Measurements from ENCODE around the gene MED29.
A peak's percentile ranks its signal among the peaks of the same experiment; 100 is the strongest.
"Not testable (repeated sequence)": the region's sequence is repeated elsewhere in the genome, so short reads cannot be mapped to it uniquely, and the experiment has no call there.

The MED29 gene

GRCh38 chr19:39370735-39371134 lies 20.4 kb upstream of the MED29 start:
- H3K36me3 ChIP-seq (ENCODE audit: control insufficient read depth in 2 of 2, insufficient read depth in 2 of 2, low read length in 2 of 2) = peaks cover 37 to 38% of the 10 kb centered on the region in 2 donors
- no peak overlapping the region for H3K27ac ChIP-seq (ENCODE audit: low read depth in 2 of 2, low read length in 2 of 2)
- H3K4me3 ChIP-seq (ENCODE audit: low read length in 2 of 2) = no peak overlapping the region
- H3K27me3 ChIP-seq (ENCODE audit: control insufficient read depth in 2 of 2, insufficient read depth in 2 of 2, low read length in 2 of 2) = no peaks in the 10 kb centered on the region
- peaks cover 8 to 10% of the 10 kb centered on the region in 2 donors for H3K4me1 ChIP-seq (ENCODE audit: control insufficient read depth in 2 of 2, insufficient read depth in 2 of 2, low read length in 2 of 2)
- H3K9me3 ChIP-seq (ENCODE audit: control insufficient read depth in 2 of 2, low read length in 2 of 2) = no peaks in the 10 kb centered on the region
- H3K9ac ChIP-seq (ENCODE audit: low read depth in 1 of 2, low read length in 2 of 2) = no peak overlapping the region

- Histone ChIP-seq H3K27ac (ENCODE audit: low read depth in 2 of 2, low read length in 2 of 2) (peak overlapping the region; percentile 77 to 83), H3K9me3 (ENCODE audit: control insufficient read depth in 2 of 2, low read length in 2 of 2) (no peaks in the 10 kb centered on the region), H3K4me3 (ENCODE audit: low read length in 2 of 2) (no peak overlapping the region), H3K27me3 (ENCODE audit: control insufficient read depth in 2 of 2, insufficient read depth in 2 of 2, low read length in 2 of 2) (no peaks in the 10 kb centered on the region), H3K9ac (ENCODE audit: low read depth in 1 of 2, low read length in 2 of 2) (peak overlapping the region in 1 of 2 donors; percentile 32), H3K4me1 (ENCODE audit: control insufficient read depth in 2 of 2, insufficient read depth in 2 of 2, low read length in 2 of 2) (peaks cover 8 to 10% of the 10 kb centered on the region in 2 donors), H3K36me3 (ENCODE audit: control insufficient read depth in 2 of 2, insufficient read depth in 2 of 2, low read length in 2 of 2) (peaks cover 52 to 53% of the 10 kb centered on the region in 2 donors)
These were observed 19.0 kb upstream of the MED29 start for GRCh38 chr19:39372047-39372802.

GRCh38 chr19:39372941-39373340 lies 18.2 kb upstream of the MED29 start:
- Histone ChIP-seq H3K27me3 (ENCODE audit: control insufficient read depth in 2 of 2, insufficient read depth in 2 of 2, low read length in 2 of 2) (no peaks in the 10 kb centered on the region), H3K4me1 (ENCODE audit: control insufficient read depth in 2 of 2, insufficient read depth in 2 of 2, low read length in 2 of 2) (peaks cover 8 to 10% of the 10 kb centered on the region in 2 donors), H3K4me3 (ENCODE audit: low read length in 2 of 2) (no peak overlapping the region), H3K27ac (ENCODE audit: low read depth in 2 of 2, low read length in 2 of 2) (peak overlapping the region; percentile 77 to 83), H3K9me3 (ENCODE audit: control insufficient read depth in 2 of 2, low read length in 2 of 2) (no peaks in the 10 kb centered on the region), H3K9ac (ENCODE audit: low read depth in 1 of 2, low read length in 2 of 2) (peak overlapping the region in 1 of 2 donors; percentile 32), H3K36me3 (ENCODE audit: control insufficient read depth in 2 of 2, insufficient read depth in 2 of 2, low read length in 2 of 2) (peaks cover 59 to 60% of the 10 kb centered on the region in 2 donors)

GRCh38 chr19:39375929-39376328 lies 15.2 kb upstream of the MED29 start:
- H3K36me3 ChIP-seq (ENCODE audit: control insufficient read depth in 2 of 2, insufficient read depth in 2 of 2, low read length in 2 of 2) = peaks cover 61 to 62% of the 10 kb centered on the region in 2 donors
- no peak overlapping the region for H3K27ac ChIP-seq (ENCODE audit: low read depth in 2 of 2, low read length in 2 of 2)

GRCh38 chr19:39377373-39378362 lies 13.5 kb upstream of the MED29 start:
- Histone ChIP-seq H3K9ac (ENCODE audit: low read depth in 1 of 2, low read length in 2 of 2) (no peak overlapping the region), H3K4me3 (ENCODE audit: low read length in 2 of 2) (no peak overlapping the region), H3K36me3 (ENCODE audit: control insufficient read depth in 2 of 2, insufficient read depth in 2 of 2, low read length in 2 of 2) (peaks cover 65 to 72% of the 10 kb centered on the region in 2 donors), H3K4me1 (ENCODE audit: control insufficient read depth in 2 of 2, insufficient read depth in 2 of 2, low read length in 2 of 2) (peaks cover 7% of the 10 kb centered on the region in 2 donors), H3K27me3 (ENCODE audit: control insufficient read depth in 2 of 2, insufficient read depth in 2 of 2, low read length in 2 of 2) (no peaks in the 10 kb centered on the region), H3K9me3 (ENCODE audit: control insufficient read depth in 2 of 2, low read length in 2 of 2) (no peaks in the 10 kb centered on the region), H3K27ac (ENCODE audit: low read depth in 2 of 2, low read length in 2 of 2) (no peak overlapping the region)

More at GRCh38 chr19:39375929-39376328, 15.2 kb upstream of the MED29 start:
- Histone ChIP-seq H3K27me3 (ENCODE audit: control insufficient read depth in 2 of 2, insufficient read depth in 2 of 2, low read length in 2 of 2) (no peaks in the 10 kb centered on the region), H3K9ac (ENCODE audit: low read depth in 1 of 2, low read length in 2 of 2) (no peak overlapping the region), H3K4me1 (ENCODE audit: control insufficient read depth in 2 of 2, insufficient read depth in 2 of 2, low read length in 2 of 2) (peaks cover 8 to 10% of the 10 kb centered on the region in 2 donors), H3K4me3 (ENCODE audit: low read length in 2 of 2) (no peak overlapping the region), H3K9me3 (ENCODE audit: control insufficient read depth in 2 of 2, low read length in 2 of 2) (no peaks in the 10 kb centered on the region)

- H3K36me3 ChIP-seq (ENCODE audit: control insufficient read depth in 2 of 2, insufficient read depth in 2 of 2, low read length in 2 of 2) = peaks cover 67 to 85% of the 10 kb centered on the region in 2 donors
- not testable (repeated sequence) for H3K9ac ChIP-seq (ENCODE audit: low read depth in 1 of 2, low read length in 2 of 2); H3K27ac ChIP-seq (ENCODE audit: low read depth in 2 of 2, low read length in 2 of 2); H3K27me3 ChIP-seq (ENCODE audit: control insufficient read depth in 2 of 2, insufficient read depth in 2 of 2, low read length in 2 of 2); H3K9me3 ChIP-seq (ENCODE audit: control insufficient read depth in 2 of 2, low read length in 2 of 2); H3K4me3 ChIP-seq (ENCODE audit: low read length in 2 of 2); H3K4me1 ChIP-seq (ENCODE audit: control insufficient read depth in 2 of 2, insufficient read depth in 2 of 2, low read length in 2 of 2)
These were observed 11.8 kb upstream of the MED29 start for GRCh38 chr19:39379366-39379765.

- Histone ChIP-seq H3K9me3 (ENCODE audit: control insufficient read depth in 2 of 2, low read length in 2 of 2) (no peaks in the 10 kb centered on the region), H3K36me3 (ENCODE audit: control insufficient read depth in 2 of 2, insufficient read depth in 2 of 2, low read length in 2 of 2) (peaks cover 66 to 86% of the 10 kb centered on the region in 2 donors), H3K27ac (ENCODE audit: low read depth in 2 of 2, low read length in 2 of 2) (no peak overlapping the region), H3K4me3 (ENCODE audit: low read length in 2 of 2) (no peak overlapping the region), H3K4me1 (ENCODE audit: control insufficient read depth in 2 of 2, insufficient read depth in 2 of 2, low read length in 2 of 2) (no peaks in the 10 kb centered on the region), H3K9ac (ENCODE audit: low read depth in 1 of 2, low read length in 2 of 2) (no peak overlapping the region), H3K27me3 (ENCODE audit: control insufficient read depth in 2 of 2, insufficient read depth in 2 of 2, low read length in 2 of 2) (no peaks in the 10 kb centered on the region)
These were observed 11.2 kb upstream of the MED29 start for GRCh38 chr19:39379865-39380396.

GRCh38 chr19:39380521-39381502 lies 10.4 kb upstream of the MED29 start:
- Histone ChIP-seq H3K9me3 (ENCODE audit: control insufficient read depth in 2 of 2, low read length in 2 of 2) (no peaks in the 10 kb centered on the region), H3K27ac (ENCODE audit: low read depth in 2 of 2, low read length in 2 of 2) (no peak overlapping the region)

GRCh38 chr19:39381910-39382611 lies 9.1 kb upstream of the MED29 start:
- Histone ChIP-seq H3K36me3 (ENCODE audit: control insufficient read depth in 2 of 2, insufficient read depth in 2 of 2, low read length in 2 of 2) (peaks cover 69 to 86% of the 10 kb centered on the region in 2 donors), H3K27ac (ENCODE audit: low read depth in 2 of 2, low read length in 2 of 2) (no peak overlapping the region)

More at GRCh38 chr19:39380521-39381502, 10.4 kb upstream of the MED29 start:
- H3K27me3 ChIP-seq (ENCODE audit: control insufficient read depth in 2 of 2, insufficient read depth in 2 of 2, low read length in 2 of 2) = no peaks in the 10 kb centered on the region
- H3K36me3 ChIP-seq (ENCODE audit: control insufficient read depth in 2 of 2, insufficient read depth in 2 of 2, low read length in 2 of 2) = peaks cover 69 to 86% of the 10 kb centered on the region in 2 donors
- no peak overlapping the region for H3K4me3 ChIP-seq (ENCODE audit: low read length in 2 of 2)
- no peaks in the 10 kb centered on the region for H3K4me1 ChIP-seq (ENCODE audit: control insufficient read depth in 2 of 2, insufficient read depth in 2 of 2, low read length in 2 of 2)
- no peak overlapping the region for H3K9ac ChIP-seq (ENCODE audit: low read depth in 1 of 2, low read length in 2 of 2)

More at GRCh38 chr19:39381910-39382611, 9.1 kb upstream of the MED29 start:
- Histone ChIP-seq H3K9me3 (ENCODE audit: control insufficient read depth in 2 of 2, low read length in 2 of 2) (no peaks in the 10 kb centered on the region), H3K4me3 (ENCODE audit: low read length in 2 of 2) (no peak overlapping the region), H3K9ac (ENCODE audit: low read depth in 1 of 2, low read length in 2 of 2) (no peak overlapping the region), H3K27me3 (ENCODE audit: control insufficient read depth in 2 of 2, insufficient read depth in 2 of 2, low read length in 2 of 2) (no peaks in the 10 kb centered on the region), H3K4me1 (ENCODE audit: control insufficient read depth in 2 of 2, insufficient read depth in 2 of 2, low read length in 2 of 2) (no peaks in the 10 kb centered on the region)
